Measurements from ENCODE around the gene LARGE1.
"Not testable (repeated sequence)": the region's sequence is repeated elsewhere in the genome, so short reads cannot be mapped to it uniquely, and the experiment has no call there.

The LARGE1 gene

GRCh38 chr22:33464698-33465097 lies 455.6 kb downstream of the LARGE1 start:
- DNase-seq = no peak

DNA sequence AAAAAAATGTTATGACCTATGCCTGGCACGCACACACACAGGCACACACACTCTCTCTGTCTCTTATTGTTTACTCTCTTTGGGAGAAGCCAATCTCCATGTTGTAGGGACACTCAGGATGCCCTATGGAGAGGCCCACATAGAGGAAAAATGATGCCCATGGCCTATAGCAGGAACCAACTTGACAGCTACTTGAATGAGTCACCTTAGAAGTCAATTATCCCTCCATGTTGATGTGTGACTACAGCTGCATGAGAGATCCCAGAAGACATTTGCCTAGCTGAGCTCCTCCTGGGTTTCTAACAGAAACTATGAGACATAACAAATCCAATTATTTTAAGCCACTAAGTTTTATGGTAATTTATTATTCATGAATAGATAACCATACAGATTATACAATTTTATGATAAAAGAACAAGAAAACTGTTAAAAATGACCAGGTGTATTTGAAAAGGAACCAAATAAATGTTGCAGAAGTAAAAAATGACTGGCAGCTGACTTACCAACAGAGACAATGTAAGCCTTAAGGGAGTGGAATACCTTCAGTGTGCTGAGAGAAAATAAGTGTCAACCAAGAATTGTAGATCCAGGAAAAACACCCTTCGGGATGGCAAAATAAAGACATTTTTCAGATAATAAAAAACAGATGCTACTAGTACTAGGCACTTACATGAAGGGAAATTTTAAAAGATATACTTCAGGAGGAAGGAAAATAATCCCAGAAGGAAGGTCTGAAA lies 458.4 kb downstream of the LARGE1 start:
- DNase-seq = no peak

GRCh38 chr22:33461245-33461644 lies 459.0 kb downstream of the LARGE1 start:
- DNase-seq = not testable (repeated sequence)

DNA sequence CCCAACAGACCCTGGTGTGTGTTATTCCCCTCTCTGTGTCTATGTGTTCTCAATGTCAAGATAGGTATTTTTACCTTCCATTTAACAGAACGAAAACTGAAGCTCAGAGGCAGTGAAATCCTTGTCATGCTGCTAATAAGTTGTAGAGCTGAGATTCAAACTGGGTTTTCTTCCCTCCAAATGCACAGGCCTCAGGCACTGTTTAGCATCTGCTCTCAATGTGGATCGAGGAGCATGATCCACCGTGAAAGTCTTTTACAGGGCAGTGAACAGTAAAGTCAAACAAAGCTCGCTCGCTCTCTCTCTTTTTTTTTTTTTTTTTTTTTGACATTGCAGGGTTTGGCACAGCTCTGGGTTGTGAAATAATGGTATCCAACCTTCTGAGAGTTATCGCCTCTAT lies 461.1 kb downstream of the LARGE1 start:
- no peak for DNase-seq

- DNase-seq = no peak
Measured at GRCh38 chr22:33456511-33456910, 463.8 kb downstream of the LARGE1 start.

GRCh38 chr22:33455036-33455435 lies 465.2 kb downstream of the LARGE1 start:
- no peak for DNase-seq

- DNase-seq = no peak
Measured at GRCh38 chr22:33451866-33452469, 468.3 kb downstream of the LARGE1 start.

DNA sequence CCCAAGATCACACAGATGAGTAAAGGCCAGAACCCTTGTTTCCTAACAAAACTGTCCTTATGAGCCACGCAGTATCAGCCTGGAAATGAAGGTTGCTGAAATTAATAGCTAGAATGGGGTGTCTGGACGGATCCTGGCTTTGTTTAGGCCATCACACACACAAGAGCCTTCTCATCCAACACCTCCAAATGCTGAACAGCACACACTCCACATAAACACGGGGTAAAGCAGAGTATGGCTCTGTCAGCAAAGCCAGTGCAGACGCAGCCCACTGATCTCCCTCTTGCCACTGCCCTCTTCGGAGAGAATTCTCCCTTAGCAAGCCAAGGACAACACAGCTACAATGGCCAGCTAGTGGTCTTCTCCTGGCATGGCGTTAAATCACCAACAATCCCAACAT lies 469.5 kb downstream of the LARGE1 start:
- DNase-seq = no peak

GRCh38 chr22:33447733-33448132 lies 472.5 kb downstream of the LARGE1 start:
- DNase-seq = no peak

DNA sequence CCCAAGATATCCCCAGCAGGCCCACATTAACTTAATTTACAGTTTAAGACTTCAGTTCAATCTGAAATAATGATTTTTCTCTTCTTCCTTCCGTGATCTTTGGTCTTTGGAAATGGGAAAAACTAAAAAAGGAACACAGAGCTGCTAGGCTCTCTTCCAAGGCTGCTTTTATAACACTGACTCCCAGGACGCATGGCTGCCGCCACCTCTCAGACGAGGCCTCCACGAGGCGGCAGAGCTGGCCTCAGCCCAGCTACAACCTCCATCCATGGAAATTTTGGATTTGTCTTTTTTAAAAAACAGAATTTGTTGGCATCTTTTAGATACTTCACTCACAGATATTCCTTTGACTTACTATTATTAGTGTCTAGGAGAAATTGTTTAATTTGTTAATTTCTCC lies 476.6 kb downstream of the LARGE1 start:
- DNase-seq = no peak

DNA sequence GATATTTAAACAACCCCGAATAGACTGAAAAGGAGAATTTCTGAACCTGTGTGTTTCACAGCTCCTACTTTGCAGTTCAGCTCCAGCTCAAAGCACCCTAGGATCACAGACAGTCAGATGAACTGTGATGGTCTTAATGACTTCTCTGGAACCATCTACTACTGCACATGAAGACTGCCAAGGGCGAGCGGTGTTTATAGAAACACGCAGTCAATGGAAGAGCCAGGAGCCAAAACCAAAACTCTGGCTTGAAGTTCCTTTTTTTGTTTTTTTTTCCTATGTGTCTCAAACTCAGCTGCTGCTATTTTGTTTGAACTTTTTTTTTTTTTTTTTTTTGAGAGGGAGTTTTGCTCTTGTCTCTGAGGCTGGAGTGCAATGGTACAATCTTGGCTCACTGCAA lies 479.5 kb downstream of the LARGE1 start:
- DNase-seq = no peak

GRCh38 chr22:33438273-33438672 lies 482.0 kb downstream of the LARGE1 start:
- no peak for DNase-seq

DNA sequence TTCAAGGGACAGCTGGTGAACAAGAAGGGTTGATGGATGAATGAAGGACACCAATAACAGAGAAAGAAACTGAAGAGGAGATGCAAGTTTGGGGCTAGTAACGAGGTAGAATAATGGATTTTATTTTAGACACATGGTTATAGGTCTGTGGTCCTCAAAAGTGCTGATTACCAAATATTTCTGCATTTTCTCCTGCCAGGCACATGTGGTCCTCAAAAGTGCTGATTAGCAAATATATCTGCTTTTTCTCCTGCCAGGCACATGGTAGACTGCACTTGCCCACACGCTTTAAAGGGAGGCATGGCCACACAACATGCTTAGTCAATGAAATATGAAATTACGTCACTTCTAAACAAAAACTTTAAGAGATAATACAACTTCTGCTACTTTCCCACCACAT lies 489.0 kb downstream of the LARGE1 start:
- DNase-seq = no peak

DNA sequence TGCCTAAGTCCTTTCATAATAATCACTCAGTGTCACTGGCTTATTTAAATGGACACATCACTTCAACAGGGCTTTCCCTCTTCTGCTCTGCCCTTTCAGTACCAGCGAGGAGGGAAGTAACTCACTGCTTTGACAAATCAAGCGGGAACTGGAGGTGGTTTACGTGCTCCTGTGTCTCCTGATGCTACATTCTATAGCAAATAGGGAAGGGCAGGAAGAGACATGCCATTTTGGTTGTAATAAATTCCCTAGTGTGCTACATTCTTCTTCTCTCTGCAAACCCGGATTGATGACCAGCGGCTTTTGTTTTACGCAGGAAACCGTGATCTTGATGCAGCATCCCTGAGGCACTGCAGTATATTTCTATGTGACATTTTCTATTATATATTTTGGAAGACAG lies 491.0 kb downstream of the LARGE1 start:
- DNase-seq = no peak

DNA sequence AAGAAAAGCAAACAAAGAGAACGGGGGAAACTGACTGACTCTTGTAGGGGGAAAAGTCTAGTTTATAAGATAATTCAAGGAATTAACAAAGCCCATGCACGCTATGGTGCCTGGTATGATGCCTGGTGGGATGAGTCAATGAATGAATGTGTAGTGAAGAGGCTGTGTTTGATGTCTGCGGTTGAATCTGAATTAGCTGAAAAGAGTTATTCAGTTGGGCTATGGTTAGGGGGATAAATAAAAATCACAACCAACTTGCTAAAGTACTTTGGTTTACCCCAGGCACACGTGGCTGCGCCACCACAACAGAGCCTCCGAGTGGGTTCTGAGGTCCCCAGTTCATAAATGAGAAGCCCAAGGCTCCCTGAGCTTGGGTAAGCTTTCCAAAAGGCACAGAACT lies 492.8 kb downstream of the LARGE1 start:
- no peak for DNase-seq

DNA sequence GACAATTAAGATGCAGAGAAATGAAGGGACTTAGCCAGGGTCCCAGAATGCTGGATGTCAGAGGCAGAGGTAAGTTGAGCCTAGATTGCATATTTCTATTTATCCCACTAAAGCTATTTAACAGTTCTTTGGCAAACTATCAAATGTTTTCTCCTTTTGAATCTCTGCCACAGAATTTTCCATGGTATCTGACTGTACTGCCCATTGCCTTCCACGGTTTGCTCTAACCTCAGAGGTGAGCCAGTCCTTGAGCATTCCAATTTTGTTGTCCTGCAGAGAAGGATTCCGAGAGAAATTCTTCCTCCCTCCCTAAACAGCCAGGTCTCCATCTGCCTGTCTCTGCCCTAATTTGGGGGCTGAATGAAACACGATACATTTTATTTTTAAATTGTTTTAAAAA lies 493.8 kb downstream of the LARGE1 start:
- no peak for DNase-seq

DNA sequence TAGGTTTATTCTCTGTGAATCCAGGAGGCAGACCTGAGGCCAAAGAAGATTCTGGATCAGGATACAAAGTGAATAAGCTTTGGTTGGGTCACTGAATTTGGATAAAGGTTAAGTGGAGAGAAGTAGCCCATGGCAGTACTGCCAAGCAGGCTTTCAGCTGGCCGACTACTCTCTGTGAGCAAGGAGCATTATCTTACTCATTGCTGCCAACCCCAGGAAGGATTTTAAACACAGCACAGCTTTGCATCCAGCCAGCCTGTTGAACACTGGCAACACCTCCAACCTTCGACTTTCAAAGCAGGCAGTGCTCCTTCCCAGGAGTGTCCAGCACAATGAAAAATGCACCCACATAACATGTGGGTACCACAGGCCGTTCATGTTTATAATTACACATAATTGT lies 498.4 kb downstream of the LARGE1 start:
- no peak for DNase-seq

DNA sequence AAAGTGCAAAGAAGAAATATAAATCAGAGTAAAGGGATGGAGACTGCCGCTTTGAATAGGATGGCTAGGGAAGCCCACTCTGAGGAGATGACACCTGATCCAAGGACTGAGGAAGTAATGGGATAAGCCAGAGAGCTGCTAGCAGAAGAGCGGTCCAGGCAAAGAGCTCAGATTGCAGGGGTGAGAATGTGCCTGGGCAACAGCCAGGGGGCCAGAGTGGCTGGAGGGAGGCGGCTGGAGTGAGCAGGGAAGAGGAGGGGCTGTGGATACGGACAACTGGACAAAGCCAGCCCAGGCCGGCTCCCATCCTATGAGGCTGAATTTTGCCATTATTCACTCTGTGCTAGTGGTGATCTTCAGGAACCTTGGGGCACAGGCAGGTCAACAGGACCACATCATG lies 501.8 kb downstream of the LARGE1 start:
- no peak for DNase-seq

DNA sequence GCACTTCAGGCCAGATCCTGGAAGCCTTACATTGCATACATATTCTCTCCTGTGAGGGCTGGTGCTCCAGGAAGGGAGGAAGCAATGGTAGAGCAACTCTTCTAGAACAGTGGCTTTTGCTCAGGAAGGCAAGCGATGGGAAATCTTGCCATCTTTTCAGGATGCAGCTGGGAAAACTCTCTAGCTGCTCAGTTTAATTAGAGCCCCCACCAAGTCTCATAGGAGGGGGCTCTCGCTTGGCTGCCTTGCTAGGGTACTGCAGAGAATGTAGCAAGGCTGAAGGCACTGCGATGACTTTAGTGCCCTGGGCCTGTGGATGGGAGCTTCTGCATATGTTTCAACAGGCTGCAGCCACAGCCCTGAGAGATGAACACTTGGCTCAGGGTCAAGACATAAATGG lies 504.9 kb downstream of the LARGE1 start:
- DNase-seq = no peak

DNA sequence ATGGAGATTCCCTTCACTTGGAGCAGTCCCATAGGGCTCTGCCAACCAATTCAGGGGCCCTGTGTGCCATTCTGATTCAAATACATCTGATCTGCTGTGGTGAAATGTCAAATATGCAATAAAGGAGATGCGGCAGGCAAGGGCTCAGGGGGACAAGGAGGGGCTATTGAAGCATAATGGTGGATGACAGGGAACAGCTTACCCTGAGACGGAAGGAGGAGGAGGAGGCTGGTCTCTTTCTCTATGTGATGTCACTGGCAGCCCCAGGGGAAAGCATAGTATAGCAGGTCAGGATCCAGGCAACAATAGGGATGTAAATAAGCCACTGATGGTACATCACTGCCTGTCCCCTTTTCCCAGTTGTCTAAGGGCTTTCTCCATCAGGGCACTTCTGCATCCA lies 511.2 kb downstream of the LARGE1 start:
- no peak for DNase-seq

DNA sequence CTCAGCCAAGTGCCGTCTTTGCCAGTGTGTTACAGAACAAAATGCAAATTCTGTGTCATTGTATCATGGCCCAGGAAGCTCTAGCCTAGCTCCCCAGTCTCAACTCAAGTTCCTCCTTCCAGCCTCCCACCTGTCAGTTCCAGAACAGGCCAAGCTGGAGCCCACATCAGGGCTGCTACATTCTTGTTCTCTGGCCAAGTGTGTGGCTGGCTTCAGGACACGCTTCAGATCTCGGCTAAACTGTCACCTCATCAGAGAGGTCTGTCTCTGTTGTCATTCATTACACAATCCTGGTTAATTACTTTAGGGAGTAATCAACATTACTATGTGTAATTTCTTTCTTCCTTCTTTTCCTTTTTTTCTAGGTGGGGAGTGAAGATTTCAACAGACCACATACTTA lies 515.1 kb downstream of the LARGE1 start:
- DNase-seq = no peak

- DNase-seq = no peak
Measured at GRCh38 chr22:33404723-33405122, 515.6 kb downstream of the LARGE1 start.

GRCh38 chr22:33402325-33402724 lies 518.0 kb downstream of the LARGE1 start:
- DNase-seq = no peak

DNA sequence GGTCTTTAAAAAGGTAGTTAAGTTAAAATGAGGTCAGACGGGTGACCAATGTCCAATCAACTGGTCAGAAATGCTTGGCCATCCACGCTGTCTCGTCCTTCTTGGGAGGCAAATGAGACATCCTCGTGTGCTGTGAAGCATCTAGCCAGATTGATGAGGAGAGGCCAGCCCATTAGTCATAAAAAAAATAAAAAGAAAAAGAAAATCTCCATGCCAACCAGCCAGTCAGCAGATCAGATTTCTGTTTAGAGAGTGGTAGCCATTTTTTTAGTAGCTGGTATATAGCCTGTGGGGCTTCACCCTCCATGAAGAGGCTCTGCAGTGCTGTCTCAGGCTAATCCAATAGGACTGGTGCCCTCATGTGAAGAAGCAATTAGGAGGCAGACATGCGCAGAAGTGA lies 519.0 kb downstream of the LARGE1 start:
- no peak for DNase-seq

DNA sequence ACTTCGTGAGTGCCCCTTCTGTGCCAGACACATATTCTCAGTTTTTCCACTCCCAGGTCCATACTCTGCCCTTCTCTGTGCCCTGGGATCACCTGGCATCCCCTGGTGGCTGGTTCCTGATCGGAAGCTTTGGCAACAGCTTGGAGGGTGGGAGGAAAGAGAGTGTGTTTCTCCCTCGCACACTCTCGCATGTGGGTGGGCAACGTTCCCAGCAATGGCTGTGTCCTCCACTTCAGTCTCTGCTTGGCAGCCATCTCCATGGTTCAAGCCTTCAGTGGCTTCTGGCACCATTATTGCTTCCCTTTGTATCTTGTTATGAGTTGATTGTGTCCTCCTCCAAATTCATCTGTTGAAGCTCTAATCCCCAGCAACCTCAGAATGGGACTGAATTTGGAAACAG lies 519.4 kb downstream of the LARGE1 start:
- no peak for DNase-seq

All from activated effector memory CD4-positive, alpha-beta T cell treated with anti-CD3 and anti-CD28 coated beads, Interleukin-2, amount 50 U/mL, for 16 hours (primary cell).